GM23248 (cell line): ENCODE data around the gene GNB5.

ENCODE experiments used
- EZH2 ChIP-seq: fragments of 200-600 bp; sonication (generic); IDR thresholded peaks from 2 replicates; pipeline ENCODE4 v1.6.1; 2018; ENCODE audit warnings: antibody characterized with exemption, mild to moderate bottlenecking; ENCODE audit not compliant: insufficient read depth, poor library complexity, severe bottlenecking
- EZH2phosphoT487 ChIP-seq: fragments of 200-600 bp; sonication (generic); IDR thresholded peaks from 2 replicates; pipeline ENCODE4 v1.6.1; 2018; ENCODE audit warnings: antibody characterized with exemption, moderate library complexity, mild to moderate bottlenecking, low read depth; ENCODE audit not compliant: insufficient read depth

DNA sequence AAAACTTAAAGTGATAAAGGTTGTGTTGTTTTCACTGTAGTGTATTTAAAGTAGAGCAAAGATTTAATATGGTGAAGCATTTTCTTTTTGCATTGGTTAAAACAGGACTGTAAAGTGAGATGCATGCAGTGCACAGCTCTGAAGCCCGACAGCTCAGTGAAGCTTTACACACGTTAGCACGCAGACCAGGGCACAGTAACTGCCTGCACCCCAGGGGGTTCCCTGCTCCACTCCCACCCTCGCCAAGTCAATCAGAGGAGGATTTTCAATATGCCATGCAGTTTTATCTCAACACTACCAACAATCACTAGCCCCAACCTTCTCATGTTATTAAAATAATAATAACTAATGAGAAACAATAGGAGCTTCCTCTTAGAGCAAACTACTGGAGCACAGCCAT is 50.5 kb downstream of the GNB5 start:
- TF ChIP-seq EZH2 (no peak), EZH2phosphoT487 (no peak)
